ENCODE results near the gene SERTAD3. TPM values are rescaled to one million over a fixed set of nuclear protein-coding genes. Genes with fewer than 3 reads are reported as not detected.

SERTAD3 gene
- total RNA-seq, 1 donor, result 49.2 TPM

GRCh38 chr19:40422748-40423566, 21.2 kb downstream of the SERTAD3 start:
- DNase-seq (ENCODE audit: low read depth), result no peak
- H3K4me3 ChIP-seq (ENCODE audit: low read depth, low read length), result no peak overlapping the region
- TF ChIP-seq CTCF (IDR thresholded peaks at IDR 0.05; ENCODE audit: insufficient read depth, low read depth, low read length), result no peak

GRCh38 chr19:40421993-40422747, 22.0 kb downstream of the SERTAD3 start:
- no peak for DNase-seq (ENCODE audit: low read depth)
- H3K4me3 ChIP-seq (ENCODE audit: low read depth, low read length), result no peak overlapping the region

GRCh38 chr19:40420766-40421765, 23.1 kb downstream of the SERTAD3 start:
- TF ChIP-seq CTCF (IDR thresholded peaks at IDR 0.05; ENCODE audit: insufficient read depth, low read depth, low read length), result peak; percentile 96
- DNase-seq (ENCODE audit: low read depth), result peak; percentile 94
- peak overlapping the region; percentile 72 for H3K4me3 ChIP-seq (ENCODE audit: low read depth, low read length)

More at GRCh38 chr19:40421993-40422747, 22.0 kb downstream of the SERTAD3 start:
- TF ChIP-seq CTCF (IDR thresholded peaks at IDR 0.05; ENCODE audit: insufficient read depth, low read depth, low read length), result no peak

- no peak for DNase-seq (ENCODE audit: low read depth)
- no peak for TF ChIP-seq CTCF (IDR thresholded peaks at IDR 0.05; ENCODE audit: insufficient read depth, low read depth, low read length)
- H3K4me3 ChIP-seq (ENCODE audit: low read depth, low read length), result peak overlapping the region; percentile 72
These were observed 23.7 kb downstream of the SERTAD3 start for GRCh38 chr19:40420451-40420765.

GRCh38 chr19:40419780-40420179, 24.4 kb downstream of the SERTAD3 start:
- H3K4me3 ChIP-seq (ENCODE audit: low read depth, low read length), result no peak overlapping the region
- DNase-seq (ENCODE audit: low read depth), result no peak
- TF ChIP-seq CTCF (IDR thresholded peaks at IDR 0.05; ENCODE audit: insufficient read depth, low read depth, low read length), result no peak

GRCh38 chr19:40419066-40419612, 25.0 kb downstream of the SERTAD3 start:
- TF ChIP-seq CTCF (IDR thresholded peaks at IDR 0.05; ENCODE audit: insufficient read depth, low read depth, low read length), result no peak
- no peak for DNase-seq (ENCODE audit: low read depth)

More at GRCh38 chr19:40419066-40419612, 25.0 kb downstream of the SERTAD3 start:
- H3K4me3 ChIP-seq (ENCODE audit: low read depth, low read length), result no peak overlapping the region

Measured in fibroblast of villous mesenchyme (primary cell).